A549 (cell line): ENCODE data around the gene OPCML. TPM values are rescaled to one million over a fixed set of nuclear protein-coding genes. Genes with fewer than 3 reads are reported as not detected.

Source experiments
- ATAC-seq, 2 experiments: fragments of 200-7000 bp in 1 of 2; fragments of >200 bp in 1 of 2; cut with Nextera tagmentation in 1 of 2; cut with Tn5 transposase in 1 of 2; 3 replicates each; pipeline versions ENCODE4 v1.8.0 to v1.9.1; 2018 to 2020; ENCODE audit warnings: mild to moderate bottlenecking in 1 of 2, moderate library complexity in 1 of 2
- CTCF ChIA-PET: fragments of 300-600 bp; sonication (Branson Sonifier 250); formaldehyde crosslinking; extraction: SDS; loops from one replicate; lab custom pipeline; 2021; ENCODE audit warnings: antibody characterized with exemption, inconsistent platforms; lab: Yijun Ruan, JAX
- POLR2A ChIA-PET: fragments of 350-600 bp; formaldehyde crosslinking; extraction: SDS; loops from one replicate; lab custom pipeline; 2021; ENCODE audit warnings: antibody characterized with exemption, inconsistent platforms; lab: Yijun Ruan, JAX
- DNase-seq, 2 experiments: peaks; one replicate each; pipeline versions ENCODE4 v3.0.0 to v3.0.0-alpha.2; 2011 to 2016; ENCODE audit warnings: low read depth in 1 of 2, low spot score in 1 of 2
- FAIRE-seq: peaks from 2 replicates; lab custom pipeline; 2011; peaks lifted over from hg19 to GRCh38; lab: Jason Lieb, UNC
- H3K27ac ChIP-seq, 2 experiments: fragments of >200 bp; sonication (Bioruptor Twin); formaldehyde crosslinking; 3 replicates each; pipeline ENCODE4 v1.5.1; 2016 to 2017
- H3K4me1 ChIP-seq: fragments of >200 bp; sonication (Bioruptor Twin); formaldehyde crosslinking; 3 replicates; pipeline ENCODE4 v1.6.1; 2016
- H3K4me2 ChIP-seq: fragments of >200 bp; sonication (Bioruptor Twin); formaldehyde crosslinking; 3 replicates; pipeline ENCODE4 v1.6.1; 2016
- H3K4me3 ChIP-seq: fragments of >200 bp; sonication (Bioruptor Twin); formaldehyde crosslinking; 3 replicates; pipeline ENCODE4 v1.5.1; 2016
- H3K9me3 ChIP-seq: fragments of >200 bp; sonication (Bioruptor Twin); formaldehyde crosslinking; 3 replicates; pipeline ENCODE4 v1.6.1; 2016
- CHD4 ChIP-seq: fragments of 200-600 bp; sonication (generic); IDR thresholded peaks from 2 replicates; pipeline ENCODE4 v1.6.1; 2016; ENCODE audit warnings: antibody characterized with exemption, mild to moderate bottlenecking, borderline replicate concordance
- EHMT2 ChIP-seq: fragments of 200-600 bp; sonication (generic); IDR thresholded peaks from 2 replicates; pipeline ENCODE4 v1.6.1; 2016; ENCODE audit warnings: antibody characterized with exemption, low read depth, mild to moderate bottlenecking, moderate library complexity
- ELK1 ChIP-seq: fragments of 150-350 bp; IDR thresholded peaks from 2 replicates; pipeline ENCODE4 v1.6.1; 2014; ENCODE audit warnings: low read depth, mild to moderate bottlenecking, low read length
- ESRRA ChIP-seq: fragments of 150-350 bp; IDR thresholded peaks from 2 replicates; pipeline ENCODE4 v1.6.1; 2014; ENCODE audit warnings: mild to moderate bottlenecking, low read length, borderline replicate concordance
- FOSB ChIP-seq: fragments of 250-450 bp; sonication (Bioruptor Pico); IDR thresholded peaks from 2 replicates; pipeline ENCODE4 v1.5.0; 2020; ENCODE audit warnings: mild to moderate bottlenecking, moderate library complexity
- FOXS1 ChIP-seq: fragments of 250-450 bp; sonication (Bioruptor Pico); IDR thresholded peaks from 2 replicates; pipeline ENCODE4 v1.5.0; 2020; ENCODE audit warnings: mild to moderate bottlenecking, moderate library complexity
- HOXB5 ChIP-seq: fragments of 250-450 bp; sonication (Bioruptor Pico); IDR thresholded peaks from 2 replicates; pipeline ENCODE4 v1.5.0; 2020; ENCODE audit warnings: mild to moderate bottlenecking, moderate library complexity
- NPAS2 ChIP-seq: fragments of 250-450 bp; sonication (Bioruptor Pico); IDR thresholded peaks from 2 replicates; pipeline ENCODE4 v1.8.0; 2022; ENCODE audit warnings: mild to moderate bottlenecking, moderate library complexity, borderline replicate concordance
- PHF8 ChIP-seq: fragments of 200-600 bp; sonication (generic); IDR thresholded peaks from 2 replicates; pipeline ENCODE4 v1.6.1; 2016; ENCODE audit warnings: low read depth, mild to moderate bottlenecking, antibody characterized with exemption, moderate library complexity, borderline replicate concordance
- RAD21 ChIP-seq, 2 experiments: fragments of >200 bp in 1 of 2; sonication (Bioruptor Twin) in 1 of 2; formaldehyde crosslinking in 1 of 2; IDR thresholded peaks in 1 of 2; conservative IDR thresholded peaks in 1 of 2; 2 replicates in 1 of 2; 3 replicates in 1 of 2; pipeline ENCODE4 v1.6.1; 2012 to 2018; ENCODE audit warnings: inconsistent platforms in 1 of 2
- TFCP2L1 ChIP-seq: fragments of 250-450 bp; sonication (Bioruptor Pico); IDR thresholded peaks from 2 replicates; pipeline ENCODE4 v1.5.0; 2021; ENCODE audit warnings: mild to moderate bottlenecking
- TP53 ChIP-seq: fragments of 250-450 bp; sonication (Bioruptor Pico); IDR thresholded peaks from 2 replicates; pipeline ENCODE4 v1.5.0; 2021; ENCODE audit warnings: mild to moderate bottlenecking, moderate library complexity
- USF2 ChIP-seq: fragments of 450-650 bp; IDR thresholded peaks from 2 replicates; pipeline ENCODE4 v1.6.1; 2014; ENCODE audit warnings: antibody characterized with exemption
- ZNF302 ChIP-seq: fragments of 250-450 bp; sonication (Bioruptor Pico); IDR thresholded peaks from 2 replicates; pipeline ENCODE4 v1.9.0; 2021; ENCODE audit warnings: inconsistent platforms, mild to moderate bottlenecking, moderate library complexity
- WGBS: methylation state at CpG from one replicate; pipeline ENCODE4 v1.1.6; 2017; ENCODE audit errors: missing lambda C conversion rate; 5-methylcytosine and 5-hydroxymethylcytosine counted together
- polyA plus RNA-seq, 4 experiments: library from polyadenylated mRNA; depleted of rRNA in 3 of 4; stranded (reverse); fragments of >200 nt; fragmentation: RNase III in 1 of 4; extraction: RNeasy Plus Mini Kit Qiagen cat#74134 plus additional on column Dnase treatment in 1 of 4; gene quantifications; 2 replicates in 3 of 4; 3 replicates in 1 of 4; pipeline ENCODE4 v1.2.3, GENCODE V29; 2011 to 2017

The OPCML gene
- polyA plus RNA-seq, 2 of the 4 experiments (the other 2 are of a cell fraction): not detected

GRCh38 chr11:133181066-133181465, 351.2 kb downstream of the OPCML start:
- ATAC-seq (no peak), DNase-seq (no peak), FAIRE-seq (no peak)
- no peak overlapping the region for H3K27ac ChIP-seq
- no peaks in the 10 kb centered on the region for H3K4me1 ChIP-seq
- no peak overlapping the region for H3K4me2 ChIP-seq
- no peaks in the 10 kb centered on the region for H3K9me3 ChIP-seq
- H3K4me3 ChIP-seq: no peak overlapping the region
- ChIA-PET POLR2A (no interaction called here), CTCF (no interaction called here)
- TF ChIP-seq NPAS2 (CRISPR knock-in tag) (no peak), EHMT2 (no peak)
- WGBS: 14% methylated on average over 10 of the region's 10 CpGs

GRCh38 chr11:133180201-133180600, 352.1 kb downstream of the OPCML start:
- Histone ChIP-seq H3K4me2 (no peak overlapping the region), H3K4me3 (no peak overlapping the region), H3K9me3 (no peaks in the 10 kb centered on the region), H3K4me1 (no peaks in the 10 kb centered on the region), H3K27ac (no peak overlapping the region)
- POLR2A ChIA-PET: no interaction called here
- CTCF ChIA-PET: interaction anchor here (0.6 kb wide), 1 partner anchor 1833 kb away, joined by 4 read pairs; no protein-coding TSS in a partner anchor
- FAIRE-seq: no peak
- WGBS: 0% methylated on average over 1 of the region's 7 CpGs
- no peak for ATAC-seq
- no peak for DNase-seq
- no peak for TF ChIP-seq PHF8

- ATAC-seq: no peak
- POLR2A ChIA-PET: no interaction called here
- Histone ChIP-seq H3K27ac (no peak overlapping the region), H3K9me3 (no peaks in the 10 kb centered on the region), H3K4me2 (no peak overlapping the region)
- no peak for FAIRE-seq
- no peak for DNase-seq
- TF ChIP-seq TP53 (no peak), HOXB5 (CRISPR knock-in tag) (no peak), ZNF302 (CRISPR knock-in tag) (no peak)
- TF ChIP-seq, all 56 proteins: peak for 0
- CTCF ChIA-PET: no interaction called here
- H3K4me1 ChIP-seq: no peaks in the 10 kb centered on the region
- no peak overlapping the region for H3K4me3 ChIP-seq
- WGBS: 7% methylated on average over 3 of the region's 4 CpGs
Observed at GRCh38 chr11:133176748-133177147, 355.6 kb downstream of the OPCML start.

- ATAC-seq: no peak
- H3K9me3 ChIP-seq: no peaks in the 10 kb centered on the region
- no peak overlapping the region for H3K4me2 ChIP-seq
- TF ChIP-seq USF2: no peak
- no peak for TF ChIP-seq CHD4
- TF ChIP-seq, all 56 proteins: peak for 0
- ChIA-PET POLR2A (no interaction called here), CTCF (no interaction called here)
- Histone ChIP-seq H3K4me1 (no peaks in the 10 kb centered on the region), H3K27ac (no peak overlapping the region), H3K4me3 (no peak overlapping the region)
- no peak for FAIRE-seq
- no peak for DNase-seq
- 22% methylated on average over 2 of the region's 2 CpGs for WGBS
Observed at GRCh38 chr11:133175103-133175502, 357.2 kb downstream of the OPCML start.

- FAIRE-seq (no peak), DNase-seq (no peak), ATAC-seq (no peak)
- no peaks in the 10 kb centered on the region for H3K9me3 ChIP-seq
- WGBS: 19% methylated on average over 15 of the region's 16 CpGs
- no peak overlapping the region for H3K4me2 ChIP-seq
- no peak overlapping the region for H3K27ac ChIP-seq
- CTCF ChIA-PET: interaction anchor here (1.1 kb wide), 1 partner anchor 95 kb away, joined by 3 read pairs; no protein-coding TSS in a partner anchor
- TF ChIP-seq ESRRA (no peak), TFCP2L1 (CRISPR knock-in tag) (no peak), FOXS1 (CRISPR knock-in tag) (no peak), ELK1 (no peak), RAD21 (conservative IDR thresholded peaks at IDR 0.05 in 1 of 2, IDR thresholded peaks at IDR 0.05 in 1 of 2) (no peak), FOSB (CRISPR knock-in tag) (no peak)
- POLR2A ChIA-PET: no interaction called here
- H3K4me3 ChIP-seq: no peak overlapping the region
- no peaks in the 10 kb centered on the region for H3K4me1 ChIP-seq
Observed at GRCh38 chr11:133173810-133174412, 358.4 kb downstream of the OPCML start.
